GM19043 (cell line): ENCODE measurements around the gene TOR4A.
A peak's percentile ranks its signal among the peaks of the same experiment; 100 is the strongest.
"Not testable (repeated sequence)": the region's sequence is repeated elsewhere in the genome, so short reads cannot be mapped to it uniquely, and the experiment has no call there.

Source experiments
- ATAC-seq: cut with Tn5 transposase; IDR thresholded peaks from one replicate; pipeline ENCODE4 v1.9.1; 2021; ENCODE audit warnings: low read depth; ENCODE audit not compliant: unreplicated experiment

The TOR4A gene

DNA sequence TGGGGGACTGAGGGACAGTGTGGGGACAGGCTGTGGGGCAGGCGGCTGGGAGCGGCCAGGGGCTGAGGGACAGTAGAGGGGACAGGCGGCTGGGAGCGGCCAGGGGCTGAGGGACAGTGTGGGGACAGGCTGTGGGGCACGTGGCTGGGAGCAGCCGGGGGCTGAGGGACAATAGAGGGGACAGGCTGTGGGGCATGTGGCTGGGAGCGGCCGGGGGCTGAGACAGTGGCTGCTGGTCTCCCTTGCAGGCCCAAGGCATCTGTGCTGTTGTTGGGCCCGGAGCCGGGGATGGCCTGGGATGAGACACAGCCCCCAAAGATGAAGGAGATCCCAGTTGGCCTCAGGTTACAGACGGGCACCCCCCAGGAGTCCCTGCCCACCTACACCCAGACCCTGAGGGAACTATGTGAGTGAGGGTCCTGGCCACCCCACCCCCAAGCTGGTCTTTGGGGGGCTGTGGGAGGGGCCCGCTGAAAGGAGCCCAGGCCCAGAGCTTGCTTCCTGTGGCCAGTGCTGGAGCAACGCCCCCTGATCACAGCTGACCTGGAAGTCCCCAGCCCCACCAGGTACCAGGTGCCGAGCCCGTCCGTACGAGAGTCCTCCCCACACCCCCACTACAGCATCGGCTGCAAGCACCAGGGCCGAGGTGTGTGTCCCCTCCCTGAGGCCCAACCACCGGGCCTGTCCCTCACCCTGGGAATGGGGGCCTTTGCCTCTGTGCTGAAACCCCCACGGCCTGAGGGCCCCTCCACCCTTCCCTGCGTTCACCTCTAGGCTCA, 25.8 kb upstream of the TOR4A start:
- ATAC-seq = no peak

DNA sequence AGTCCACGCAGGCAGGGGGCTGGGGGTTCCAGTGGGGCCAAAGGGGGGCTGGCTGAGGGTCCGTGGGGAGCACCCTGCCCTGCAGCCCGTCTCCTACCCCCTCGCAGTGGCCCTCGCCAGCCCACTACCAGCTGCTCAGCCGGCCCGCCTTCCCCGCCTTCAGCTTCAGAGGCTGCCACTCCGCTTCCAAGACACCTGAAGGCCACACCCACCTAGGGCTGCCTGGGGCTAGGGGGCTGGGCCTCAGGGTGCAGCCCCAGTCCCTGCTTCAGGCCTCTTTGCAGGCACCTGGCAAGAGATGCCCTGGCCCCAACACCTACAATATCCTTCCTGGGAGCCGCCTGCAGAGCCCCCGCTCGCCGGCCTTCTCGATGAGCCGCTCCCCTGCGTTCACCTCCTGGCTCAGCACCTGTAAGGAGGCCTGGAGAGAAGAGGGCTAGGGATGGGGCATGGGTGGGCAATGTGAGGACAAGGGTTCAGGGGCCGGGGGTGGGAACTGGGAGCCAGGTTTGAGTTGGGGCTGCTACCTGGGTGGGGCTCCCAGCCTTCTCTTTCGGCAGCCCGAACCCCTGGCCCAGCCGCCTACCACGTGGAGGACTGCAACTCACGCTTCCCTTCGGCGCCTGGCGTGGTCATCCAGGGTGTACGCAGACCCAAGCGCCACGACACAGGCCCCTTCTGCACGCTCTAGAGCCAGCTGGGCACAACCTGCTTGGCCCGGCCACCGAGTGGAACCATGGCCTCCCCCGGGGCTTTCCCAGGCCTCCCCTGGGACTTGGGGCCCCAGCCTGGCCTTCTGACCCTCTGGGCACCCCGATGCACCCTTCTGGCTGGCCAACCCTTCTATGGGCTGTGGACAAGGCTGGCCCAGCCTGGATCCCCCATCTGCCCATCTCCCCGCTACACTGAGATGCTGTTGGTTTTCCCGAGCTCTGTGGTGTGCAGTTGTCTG, 24.7 kb upstream of the TOR4A start:
- ATAC-seq = no peak

DNA sequence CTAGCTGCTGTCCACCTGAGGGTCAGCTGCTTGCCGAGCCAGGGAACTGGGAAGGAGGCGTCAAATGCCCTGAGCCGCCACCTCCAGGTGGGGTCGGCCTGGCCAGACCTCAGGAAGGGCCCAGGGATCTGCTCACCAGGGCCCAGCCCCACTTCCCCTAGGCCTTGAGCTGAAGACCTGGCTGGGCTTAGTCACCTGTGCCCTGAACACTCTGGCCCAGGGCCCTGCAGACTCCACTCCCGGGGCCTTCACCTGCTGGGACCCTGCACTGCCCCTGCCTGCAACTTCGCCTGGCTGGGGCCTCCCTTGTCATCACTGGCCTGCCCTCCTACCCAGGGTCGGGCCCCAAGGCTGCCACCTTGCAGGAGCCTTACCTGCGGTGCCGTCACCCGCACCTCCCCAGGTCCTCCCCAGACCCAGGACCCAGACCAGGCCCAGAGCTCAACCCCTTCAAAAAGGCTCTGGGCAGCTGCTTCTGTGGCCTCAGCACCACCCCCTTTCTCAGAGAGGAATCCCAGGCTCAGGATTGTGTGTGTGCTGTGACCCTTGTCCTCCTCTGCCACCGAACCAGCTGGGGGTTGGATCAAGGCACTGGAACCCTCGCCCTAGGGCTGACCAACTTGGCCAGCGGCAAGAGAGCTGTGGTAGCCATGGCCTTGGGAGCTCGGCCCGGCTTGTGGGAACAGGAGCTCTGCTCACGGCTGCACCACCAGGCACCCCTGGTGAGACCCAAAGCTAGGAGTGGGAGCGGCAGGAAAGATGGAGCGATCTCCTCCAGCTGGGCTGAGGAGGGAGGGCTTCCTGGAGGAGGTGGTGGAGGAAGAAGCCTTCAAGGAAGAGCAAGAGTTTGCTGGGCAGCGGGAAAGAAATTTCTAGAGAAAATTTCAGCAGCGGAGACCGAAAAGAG, 23.6 kb upstream of the TOR4A start:
- ATAC-seq = no peak

DNA sequence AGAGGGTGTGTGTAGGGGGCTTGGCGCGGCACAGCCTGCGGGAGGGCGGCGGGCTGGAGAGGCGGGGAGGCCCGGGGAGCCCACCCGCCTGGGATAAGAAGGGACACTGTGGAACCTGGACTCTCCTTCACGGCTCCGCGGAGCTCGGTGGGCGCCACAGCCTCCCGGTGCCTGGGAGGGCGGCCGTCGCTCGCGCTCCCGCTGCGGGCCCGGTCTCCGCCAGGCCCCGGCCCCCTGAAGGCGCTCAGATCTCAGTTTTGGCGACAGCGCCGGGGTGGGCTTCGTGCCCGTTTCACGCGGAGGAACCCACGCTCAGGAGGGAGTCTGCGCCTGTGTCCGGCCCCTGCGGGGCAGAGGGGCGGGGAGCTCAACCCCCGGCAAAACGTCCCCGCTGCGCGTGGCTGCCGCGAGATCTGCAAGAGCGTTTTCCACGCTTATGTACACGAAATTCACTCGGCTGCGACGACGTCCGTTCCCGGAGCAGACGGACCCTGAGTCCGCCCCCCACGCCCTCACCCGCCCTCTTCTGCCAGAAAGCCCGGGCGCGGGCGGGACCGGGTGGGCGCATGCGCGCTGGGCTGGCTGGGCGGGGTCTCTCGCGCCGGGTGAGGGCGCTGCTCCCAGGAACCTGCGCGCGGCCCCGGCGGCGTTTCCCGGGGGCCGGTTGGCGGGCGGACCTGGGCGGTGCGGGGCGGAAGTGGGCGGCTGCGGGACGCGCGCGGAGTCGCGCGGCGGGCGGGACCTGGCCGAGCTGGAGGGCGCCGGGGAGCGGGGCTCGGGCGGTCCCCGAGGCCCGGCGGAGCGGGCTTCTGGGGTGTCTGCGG, 22.7 kb upstream of the TOR4A start, which contains the start of gene NELFB:
Gene NELFB, plus strand, starts transcription at position 704 of the 824 bp plus-strand sequence.
- ATAC-seq = peak; percentile 79

DNA sequence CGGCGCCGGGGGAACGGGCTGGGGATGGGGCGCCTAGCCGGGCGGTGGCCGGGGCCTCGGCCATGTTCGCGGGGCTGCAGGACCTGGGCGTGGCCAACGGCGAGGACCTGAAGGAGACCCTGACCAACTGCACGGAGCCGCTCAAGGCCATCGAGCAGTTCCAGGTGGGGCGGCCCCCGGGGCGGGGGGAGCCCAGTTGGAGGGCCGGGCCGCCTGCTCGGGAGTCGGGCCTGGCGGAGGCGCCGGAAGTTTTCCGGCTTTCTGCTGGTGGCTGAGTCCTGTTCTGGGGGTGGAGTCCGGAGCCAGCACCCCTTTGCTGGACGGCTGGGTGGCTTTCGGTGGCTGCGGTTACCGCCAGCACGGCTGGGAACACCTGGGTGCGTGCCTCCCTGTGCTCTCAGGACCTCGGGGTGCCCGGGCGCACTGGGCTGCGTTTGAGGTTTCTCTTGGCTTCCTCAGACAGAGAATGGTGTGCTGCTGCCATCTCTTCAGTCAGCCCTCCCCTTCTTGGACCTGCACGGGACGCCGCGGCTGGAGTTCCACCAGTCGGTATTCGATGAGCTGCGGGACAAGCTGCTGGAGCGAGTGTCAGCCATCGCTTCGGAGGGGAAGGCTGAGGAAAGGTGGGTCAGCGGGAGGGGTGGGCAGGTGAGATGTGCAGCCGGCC, 21.9 kb upstream of the TOR4A start:
- peak; percentile 5 for ATAC-seq

DNA sequence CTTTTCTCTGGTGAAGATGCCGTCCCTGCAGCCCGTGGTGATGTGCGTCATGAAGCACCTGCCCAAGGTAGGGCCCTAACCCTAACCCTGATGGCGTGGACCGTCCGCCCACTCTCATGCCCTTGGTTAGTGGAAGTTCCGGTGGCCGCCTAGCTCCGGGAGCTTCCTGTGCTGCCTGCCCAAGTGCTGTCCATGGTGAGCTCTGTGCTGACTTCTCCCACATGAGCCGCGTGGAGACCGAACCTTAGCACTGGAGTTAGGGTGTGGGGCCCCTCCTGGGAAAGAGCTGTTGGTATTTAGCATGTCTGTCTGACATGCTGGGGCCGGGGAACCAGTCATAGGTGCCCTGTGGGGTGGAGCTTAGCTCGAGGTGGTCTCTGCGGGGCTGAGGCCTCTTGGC, 21.2 kb upstream of the TOR4A start:
- ATAC-seq = no peak

DNA sequence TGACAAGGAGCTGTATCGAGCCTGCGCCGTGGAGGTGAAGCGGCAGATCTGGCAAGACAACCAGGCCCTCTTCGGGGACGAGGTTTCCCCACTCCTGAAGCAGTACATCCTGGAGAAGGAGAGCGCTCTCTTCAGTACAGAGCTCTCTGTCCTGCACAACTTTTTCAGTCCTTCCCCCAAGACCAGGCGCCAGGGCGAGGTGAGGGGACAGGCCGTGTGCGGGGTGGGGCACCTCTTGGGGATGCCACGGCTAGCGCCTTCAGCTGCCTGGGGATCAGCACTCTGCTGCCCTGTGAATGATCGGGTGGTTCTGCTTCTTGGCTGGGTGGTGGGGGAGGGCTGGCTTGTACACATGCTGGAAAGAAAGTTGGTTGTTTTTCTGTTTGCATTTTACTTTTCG, 20.7 kb upstream of the TOR4A start:
- ATAC-seq = no peak

DNA sequence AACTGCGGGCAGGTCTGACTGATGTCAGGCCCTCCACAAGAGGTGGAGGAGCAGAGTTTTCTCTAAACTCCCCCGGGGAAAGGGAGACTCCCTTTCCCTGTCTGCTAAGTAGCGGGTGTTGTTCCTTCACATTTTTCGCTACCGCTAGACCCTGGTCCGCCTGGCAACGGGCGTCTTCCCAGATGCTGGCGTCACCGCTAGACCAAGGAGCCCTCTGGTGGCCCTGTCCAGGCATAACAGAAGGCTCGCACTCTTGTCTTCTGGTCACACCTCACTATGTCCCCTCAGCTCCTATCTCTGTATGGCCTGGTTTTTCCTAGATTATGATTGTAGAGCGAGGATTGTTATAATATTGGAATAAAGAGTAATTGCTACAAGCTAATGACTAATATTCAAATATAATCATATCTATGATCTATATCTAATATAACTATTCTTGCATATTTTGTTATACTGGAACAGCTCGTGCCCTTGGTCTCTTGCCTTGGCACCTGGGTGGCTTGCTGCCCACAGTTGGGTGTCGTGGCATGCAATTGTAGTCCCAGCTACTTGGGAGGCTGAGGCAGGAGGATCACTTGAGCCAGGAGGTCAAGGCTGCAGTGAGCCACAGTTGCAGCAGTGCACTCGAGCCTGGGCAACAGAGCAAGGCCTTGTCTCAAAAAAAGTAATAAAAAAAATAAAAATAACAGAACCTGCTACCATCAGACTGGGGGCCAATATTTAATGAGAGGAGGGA, 15.2 kb upstream of the TOR4A start:
- not testable (repeated sequence) for ATAC-seq

DNA sequence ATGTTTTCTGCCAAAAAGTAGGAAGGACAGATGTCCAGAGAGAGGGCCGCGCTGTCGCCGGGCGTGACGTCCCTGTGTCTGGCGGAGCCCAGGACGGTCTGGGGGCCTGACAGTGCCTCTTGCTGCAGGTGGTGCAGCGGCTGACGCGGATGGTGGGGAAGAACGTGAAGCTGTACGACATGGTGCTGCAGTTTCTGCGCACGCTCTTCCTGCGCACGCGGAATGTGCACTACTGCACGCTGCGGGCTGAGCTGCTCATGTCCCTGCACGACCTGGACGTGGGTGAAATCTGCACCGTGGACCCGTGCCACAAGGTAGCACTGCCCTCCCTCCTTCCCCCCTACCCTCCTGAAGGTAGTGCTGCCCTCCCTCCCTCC, 14.6 kb upstream of the TOR4A start:
- no peak for ATAC-seq

DNA sequence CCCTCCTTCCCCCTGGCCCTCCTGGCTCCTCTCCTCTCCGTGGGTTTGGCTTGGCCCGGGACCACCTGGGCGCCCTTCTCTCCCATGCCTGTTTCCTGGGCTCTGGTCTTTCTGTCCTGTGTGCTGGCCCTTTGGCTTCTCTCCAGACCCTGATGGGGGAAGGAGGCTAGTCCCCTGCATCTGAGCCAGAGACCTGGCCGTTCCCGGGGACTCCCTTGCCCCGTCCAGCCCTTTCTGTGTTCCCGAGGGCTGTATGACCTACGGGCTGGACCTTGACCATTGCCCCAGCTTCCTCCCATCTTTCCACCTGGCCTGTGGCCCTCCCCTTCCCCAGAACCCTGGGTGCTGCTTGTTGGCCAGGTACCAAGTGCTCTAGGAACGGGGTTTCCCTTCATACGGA, 14.0 kb upstream of the TOR4A start:
- ATAC-seq = no peak

DNA sequence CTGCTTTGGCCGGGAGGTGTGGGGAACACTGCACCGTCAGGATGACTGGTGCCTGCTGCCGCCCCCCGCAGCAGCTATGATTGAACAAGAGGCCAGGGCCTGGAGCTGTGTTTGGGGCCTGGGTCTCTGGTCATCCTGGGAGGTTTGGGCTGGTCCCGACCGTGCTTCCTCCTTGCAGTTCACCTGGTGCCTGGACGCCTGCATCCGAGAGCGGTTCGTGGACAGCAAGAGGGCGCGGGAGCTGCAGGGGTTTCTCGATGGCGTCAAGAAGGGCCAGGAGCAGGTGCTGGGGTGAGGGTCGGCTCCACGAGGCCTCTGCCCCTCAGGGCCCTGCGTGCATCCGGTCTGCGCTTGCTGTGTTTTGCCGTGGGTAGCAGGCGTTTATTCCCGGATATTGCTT, 13.5 kb upstream of the TOR4A start:
- no peak for ATAC-seq

DNA sequence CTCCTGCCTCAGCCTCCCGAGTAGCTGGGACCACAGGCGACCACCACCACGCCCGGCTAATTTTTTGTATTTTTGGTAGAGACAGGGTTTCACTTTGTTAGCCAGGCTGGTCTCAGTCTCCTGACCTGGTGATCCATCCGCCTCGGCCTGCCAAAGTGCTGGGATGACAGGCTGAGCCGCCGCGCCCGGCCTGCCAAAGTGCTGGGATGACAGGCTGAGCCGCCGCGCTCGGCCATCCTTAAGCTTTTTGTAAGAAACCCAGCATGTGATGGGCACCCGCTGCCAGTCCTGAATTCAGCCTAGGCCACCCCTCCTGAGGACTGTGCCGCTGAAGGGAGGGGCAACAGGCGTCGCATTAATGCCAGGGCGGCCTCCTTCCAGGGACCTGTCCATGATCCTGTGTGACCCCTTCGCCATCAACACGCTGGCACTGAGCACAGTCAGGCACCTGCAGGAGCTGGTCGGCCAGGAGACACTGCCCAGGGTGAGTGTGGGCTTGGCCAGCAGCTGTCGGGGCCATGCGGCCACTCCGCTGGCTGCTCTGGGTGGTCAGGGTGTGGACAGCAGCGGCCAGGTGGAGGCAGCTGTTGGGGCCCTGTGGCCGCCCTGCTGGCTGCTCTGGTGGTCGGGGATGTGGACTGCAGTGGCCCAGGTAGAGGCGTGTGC, 11.9 kb upstream of the TOR4A start:
- ATAC-seq = no peak

DNA sequence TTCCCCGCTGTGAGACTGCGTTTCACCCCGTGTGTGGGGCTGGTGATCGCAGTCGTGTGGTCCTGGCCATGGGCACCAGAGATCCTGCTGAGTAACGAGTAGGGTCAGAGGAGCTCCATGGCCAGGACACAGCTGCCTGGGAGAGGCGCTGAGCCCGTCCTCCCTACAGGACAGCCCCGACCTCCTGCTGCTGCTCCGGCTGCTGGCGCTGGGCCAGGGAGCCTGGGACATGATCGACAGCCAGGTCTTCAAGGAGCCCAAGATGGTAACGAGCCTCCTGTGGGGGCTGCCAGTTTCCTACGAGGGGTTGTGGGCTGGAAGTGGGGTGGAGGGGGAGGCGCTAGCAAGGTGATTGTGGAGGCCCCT, 11.4 kb upstream of the TOR4A start:
- no peak for ATAC-seq

DNA sequence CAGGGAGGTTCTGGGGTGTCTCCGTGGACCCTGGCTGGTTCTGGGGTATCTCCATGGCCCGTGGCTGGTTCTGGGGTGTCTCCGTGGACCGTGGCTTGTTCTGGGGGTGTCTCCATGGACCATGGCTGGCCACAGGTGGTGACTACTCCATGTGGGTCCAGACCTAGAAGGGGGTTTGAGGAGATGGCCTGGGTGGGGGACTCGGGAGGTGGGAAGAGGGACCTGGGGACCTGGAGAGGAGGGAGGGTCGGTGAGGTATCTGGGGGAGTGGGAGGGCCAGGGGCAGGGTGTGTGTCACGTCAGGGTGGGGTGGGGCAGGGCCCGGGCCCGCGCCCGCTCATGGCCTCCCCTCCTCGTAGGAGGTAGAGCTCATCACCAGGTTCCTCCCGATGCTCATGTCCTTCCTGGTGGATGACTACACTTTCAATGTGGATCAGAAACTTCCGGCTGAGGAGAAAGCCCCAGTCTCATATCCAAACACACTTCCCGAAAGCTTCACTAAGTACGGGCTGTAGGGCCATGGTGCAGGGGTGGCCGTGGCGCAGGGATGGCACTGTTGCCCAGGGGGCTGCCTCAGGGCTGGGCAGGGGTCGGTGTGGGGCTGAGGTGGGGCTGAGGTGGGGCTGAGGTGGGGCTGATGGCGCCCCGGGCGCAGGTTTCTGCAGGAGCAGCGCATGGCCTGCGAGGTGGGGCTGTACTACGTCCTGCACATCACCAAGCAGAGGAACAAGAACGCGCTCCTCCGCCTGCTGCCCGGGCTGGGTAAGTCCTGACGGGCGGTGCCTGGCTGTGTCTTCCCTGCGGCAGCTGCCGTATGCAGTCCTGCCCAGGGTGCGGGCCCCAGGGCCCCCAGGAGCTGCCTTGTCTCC, 10.7 kb upstream of the TOR4A start:
- ATAC-seq = no peak

DNA sequence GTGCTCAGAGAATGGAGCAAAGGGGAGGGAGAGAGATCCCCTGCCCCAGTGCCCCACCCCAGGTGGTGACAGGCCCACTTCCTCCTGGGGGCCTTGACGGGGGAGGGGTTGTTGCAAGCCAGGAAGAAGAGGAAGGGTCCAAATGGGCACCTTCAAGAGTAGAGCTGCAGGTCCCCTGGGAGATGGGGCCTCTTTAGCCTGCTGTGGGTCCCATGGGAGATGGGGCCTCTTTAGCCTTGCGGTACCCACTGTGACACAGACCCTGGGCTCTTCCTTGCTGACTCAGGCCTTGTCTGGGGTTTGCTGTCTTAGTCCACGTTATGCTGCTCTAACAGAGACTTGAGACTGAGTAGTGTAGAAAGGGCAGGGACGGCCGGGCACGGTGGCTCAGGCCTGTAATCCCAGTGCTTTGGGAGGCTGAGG, 9.6 kb upstream of the TOR4A start:
- ATAC-seq = no peak

DNA sequence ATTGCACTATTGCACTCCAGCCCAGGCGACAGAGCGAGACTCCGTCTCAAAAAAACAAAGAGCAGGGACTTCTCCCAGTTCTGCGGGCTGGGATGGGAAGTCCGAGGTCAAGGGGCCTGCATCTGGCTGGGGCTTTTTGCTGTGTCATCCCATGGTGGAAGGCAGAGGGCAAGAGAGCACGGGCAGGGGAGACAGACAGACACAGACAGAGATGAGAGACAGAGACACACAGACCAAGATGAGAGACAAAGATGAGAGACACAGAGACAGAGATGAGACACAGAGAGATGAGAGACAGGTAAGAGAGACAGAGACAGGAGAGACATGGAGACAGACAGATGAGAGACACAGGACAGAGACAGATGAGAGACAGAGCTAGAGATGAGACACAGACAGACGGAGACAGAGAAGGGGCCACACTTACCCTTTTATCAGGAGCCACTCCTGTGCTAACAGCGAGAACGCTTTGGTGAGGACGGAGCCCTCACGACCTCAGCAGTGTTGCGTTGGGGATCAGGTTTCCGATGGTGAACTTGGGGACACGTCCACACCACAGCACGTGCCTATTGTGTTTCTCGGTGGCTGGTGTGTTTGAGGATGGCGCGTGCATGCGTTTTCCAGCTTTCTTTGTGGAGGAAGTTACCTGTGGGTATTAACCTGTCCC, 8.9 kb upstream of the TOR4A start:
- no peak for ATAC-seq
